Smooth muscle cell (in vitro differentiated cells): ENCODE measurements around the gene TMEM256. TPM values are rescaled to one million over a fixed set of nuclear protein-coding genes. Genes with fewer than 3 reads are reported as not detected.
A peak's percentile ranks its signal among the peaks of the same experiment; 100 is the strongest.

Experiments
- DNase-seq: peaks from one replicate; lab custom pipeline; 2025; ENCODE audit not compliant: unreplicated experiment; lab: John Stamatoyannopoulos, UW
- H2AFZ ChIP-seq: fragments of 200-600 bp; sonication (generic); 2 replicates; pipeline ENCODE4 v1.6.0; 2016; ENCODE audit warnings: antibody characterized with exemption, low read depth, mild to moderate bottlenecking
- H3F3A ChIP-seq: fragments of 200-600 bp; sonication (generic); 2 replicates; pipeline ENCODE4 v1.6.0; 2017; ENCODE audit warnings: antibody characterized with exemption, low read depth
- H3K27ac ChIP-seq: fragments of 200-600 bp; sonication (generic); 2 replicates; pipeline ENCODE4 v1.5.1; 2016; ENCODE audit warnings: low read depth, mild to moderate bottlenecking
- H3K27me3 ChIP-seq: fragments of 200-600 bp; sonication (generic); 2 replicates; pipeline ENCODE4 v1.6.1; 2016; ENCODE audit warnings: low read depth, mild to moderate bottlenecking
- H3K36me3 ChIP-seq: fragments of 200-600 bp; sonication (generic); 2 replicates; pipeline ENCODE4 v1.5.1; 2016; ENCODE audit warnings: low read depth
- H3K4me1 ChIP-seq: fragments of 200-600 bp; sonication (generic); 2 replicates; pipeline ENCODE4 v1.5.1; 2016; ENCODE audit warnings: low read depth
- H3K4me2 ChIP-seq: fragments of 200-600 bp; sonication (generic); 2 replicates; pipeline ENCODE4 v1.6.0; 2016; ENCODE audit warnings: mild to moderate bottlenecking
- H3K4me3 ChIP-seq: fragments of 200-600 bp; sonication (generic); 2 replicates; pipeline ENCODE4 v1.5.1; 2016; ENCODE audit warnings: mild to moderate bottlenecking
- H3K79me2 ChIP-seq: fragments of 200-600 bp; sonication (generic); 2 replicates; pipeline ENCODE4 v1.6.0; 2016; ENCODE audit warnings: low read depth, mild to moderate bottlenecking
- H3K9ac ChIP-seq: fragments of 200-600 bp; sonication (generic); 2 replicates; pipeline ENCODE4 v1.6.0; 2016; ENCODE audit warnings: low read depth
- H3K9me3 ChIP-seq: fragments of 200-600 bp; sonication (generic); replicated peaks from 2 replicates; pipeline ENCODE4 v1.5.1; 2016; ENCODE audit warnings: low read depth
- H4K20me1 ChIP-seq: fragments of 200-600 bp; sonication (generic); 2 replicates; pipeline ENCODE4 v1.6.0; 2016; ENCODE audit warnings: low read depth
- CTCF ChIP-seq: fragments of 200-600 bp; sonication (generic); IDR thresholded peaks from 2 replicates; pipeline ENCODE4 v1.5.1; 2017; ENCODE audit warnings: borderline replicate concordance, mild to moderate bottlenecking, antibody characterized with exemption; ENCODE audit not compliant: insufficient read depth, poor library complexity, severe bottlenecking
- WGBS: methylation state at CpG from one replicate; pipeline ENCODE4 v1.1.7; 2016; ENCODE audit warnings: low lambda C conversion rate; 5-methylcytosine and 5-hydroxymethylcytosine counted together
- polyA plus RNA-seq: library from polyadenylated mRNA; unstranded; fragments of >200 nt; fragmentation: Nextera tagmentation; extraction: Ambion mirVana; gene quantifications from 2 replicates; pipeline ENCODE4 v1.2.1, GENCODE V29; 2016
- total RNA-seq: library from RNA; depleted of rRNA; stranded (reverse); fragments of >200 nt; gene quantifications from 2 replicates; pipeline ENCODE4 v1.2.3, GENCODE V29; 2014

TMEM256 gene
- total and polyA plus RNA-seq, 2 experiments from 2014 or later, result 87.9 to 133 TPM

GRCh38 chr17:7441266-7441665, 37.4 kb upstream of the TMEM256 start:
- H3K4me1 ChIP-seq, result peaks cover 27% of the 10 kb centered on the region
- no peak for TF ChIP-seq CTCF
- peaks cover 12% of the 10 kb centered on the region for H4K20me1 ChIP-seq
- no peaks in the 10 kb centered on the region for H3K36me3 ChIP-seq
- 54% methylated on average over 7 of the region's 7 CpGs for WGBS
- no peak overlapping the region for H3K4me3 ChIP-seq
- no peaks in the 10 kb centered on the region for H3K79me2 ChIP-seq
- H3K4me2 ChIP-seq, result peak overlapping the region; percentile 88
- H3K9ac ChIP-seq, result no peak overlapping the region
- no peak overlapping the region for H2AFZ ChIP-seq
- DNase-seq, result no peak
- H3K27me3 ChIP-seq, result peaks cover 3% of the 10 kb centered on the region
- peaks cover 16% of the 10 kb centered on the region for H3F3A ChIP-seq
- no peak overlapping the region for H3K27ac ChIP-seq
- H3K9me3 ChIP-seq, result no peaks in the 10 kb centered on the region

- no peak for DNase-seq
- Histone ChIP-seq H3K4me2 (peak overlapping the region; percentile 88), H2AFZ (no peak overlapping the region), H3K79me2 (no peaks in the 10 kb centered on the region), H3K4me1 (peaks cover 24% of the 10 kb centered on the region), H3K9me3 (no peaks in the 10 kb centered on the region), H4K20me1 (peaks cover 12% of the 10 kb centered on the region), H3K9ac (peak overlapping the region; percentile 42), H3K4me3 (peak overlapping the region; percentile 61), H3K27ac (no peak overlapping the region), H3F3A (peaks cover 16% of the 10 kb centered on the region), H3K36me3 (no peaks in the 10 kb centered on the region), H3K27me3 (peaks cover under 1% of the 10 kb centered on the region)
- 2% methylated on average over 12 of the region's 12 CpGs for WGBS
- no peak for TF ChIP-seq CTCF
Observed at GRCh38 chr17:7440834-7441195, 36.9 kb upstream of the TMEM256 start.

GRCh38 chr17:7440113-7440833, 36.4 kb upstream of the TMEM256 start:
- Histone ChIP-seq H3K36me3 (no peaks in the 10 kb centered on the region), H3F3A (peaks cover 16% of the 10 kb centered on the region), H3K27me3 (no peaks in the 10 kb centered on the region), H3K27ac (no peak overlapping the region), H3K9me3 (no peaks in the 10 kb centered on the region), H3K9ac (peak overlapping the region; percentile 42), H3K4me1 (peaks cover 22% of the 10 kb centered on the region), H3K4me2 (peak overlapping the region; percentile 88), H2AFZ (peak overlapping the region; percentile 38), H3K79me2 (no peaks in the 10 kb centered on the region), H3K4me3 (peak overlapping the region; percentile 61), H4K20me1 (peaks cover 12% of the 10 kb centered on the region)
- WGBS, result 2% methylated on average over 34 of the region's 46 CpGs
- no peak for TF ChIP-seq CTCF
- no peak for DNase-seq

GRCh38 chr17:7439462-7440112, 35.7 kb upstream of the TMEM256 start, which contains the start of gene FGF11:
Gene FGF11 (plus strand): TSS chr17:7439512. CDS start chr17:7439621, 109 bp downstream.
- WGBS, result 3% methylated on average over 47 of the region's 50 CpGs
- Histone ChIP-seq H3K4me2 (peak within 1 kb of the TSS; percentile 88), H3K36me3 (no peaks in the 10 kb centered on the region), H3K9ac (peak within 1 kb of the TSS; percentile 45), H3F3A (peaks cover 16% of the 10 kb centered on the region), H4K20me1 (peaks cover 12% of the 10 kb centered on the region), H2AFZ (peak within 1 kb of the TSS; percentile 38), H3K4me3 (peak within 1 kb of the TSS; percentile 61), H3K9me3 (no peaks in the 10 kb centered on the region), H3K79me2 (no peaks in the 10 kb centered on the region), H3K27ac (no peak within 1 kb of the TSS), H3K27me3 (no peaks in the 10 kb centered on the region), H3K4me1 (peaks cover 22% of the 10 kb centered on the region)
- no peak for DNase-seq
- no peak for TF ChIP-seq CTCF
